Fibroblast of lung (primary cell): ENCODE data around the gene ZBTB49.

ENCODE experiments used
- EZH2 ChIP-seq: IDR thresholded peaks from 2 replicates; pipeline ENCODE4 v1.5.1; 2012; ENCODE audit warnings: low read length, control low read depth, mild to moderate bottlenecking; ENCODE audit errors: missing control alignments
- TF ChIP-seq, protein P1 (sequence below), 2 donors: IDR thresholded peaks in 1 of 2; conservative IDR thresholded peaks in 1 of 2; 1 replicate in 1 of 2; 2 replicates in 1 of 2; pipeline ENCODE4 v1.5.1; 2011 to 2012; ENCODE audit warnings: low read length in 2 of 2, control low read depth in 1 of 2, inconsistent platforms in 1 of 2, low read depth in 1 of 2, mild to moderate bottlenecking in 1 of 2

DNA sequence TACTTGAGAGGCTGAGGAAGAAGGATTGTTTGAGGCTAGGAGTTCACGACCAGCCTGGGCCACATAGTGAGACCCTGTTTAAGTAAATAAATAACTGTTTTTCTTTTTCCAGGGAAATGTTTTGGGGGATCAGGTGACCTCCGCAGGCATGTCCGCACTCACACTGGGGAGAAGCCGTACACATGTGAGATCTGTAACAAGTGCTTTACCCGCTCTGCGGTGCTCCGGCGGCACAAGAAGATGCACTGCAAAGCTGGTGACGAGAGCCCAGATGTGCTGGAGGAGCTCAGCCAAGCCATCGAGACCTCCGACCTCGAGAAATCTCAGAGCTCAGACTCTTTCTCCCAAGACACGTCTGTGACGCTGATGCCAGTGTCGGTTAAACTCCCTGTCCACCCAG lies 30.5 kb downstream of the ZBTB49 start:
- TF ChIP-seq, protein P1, sequence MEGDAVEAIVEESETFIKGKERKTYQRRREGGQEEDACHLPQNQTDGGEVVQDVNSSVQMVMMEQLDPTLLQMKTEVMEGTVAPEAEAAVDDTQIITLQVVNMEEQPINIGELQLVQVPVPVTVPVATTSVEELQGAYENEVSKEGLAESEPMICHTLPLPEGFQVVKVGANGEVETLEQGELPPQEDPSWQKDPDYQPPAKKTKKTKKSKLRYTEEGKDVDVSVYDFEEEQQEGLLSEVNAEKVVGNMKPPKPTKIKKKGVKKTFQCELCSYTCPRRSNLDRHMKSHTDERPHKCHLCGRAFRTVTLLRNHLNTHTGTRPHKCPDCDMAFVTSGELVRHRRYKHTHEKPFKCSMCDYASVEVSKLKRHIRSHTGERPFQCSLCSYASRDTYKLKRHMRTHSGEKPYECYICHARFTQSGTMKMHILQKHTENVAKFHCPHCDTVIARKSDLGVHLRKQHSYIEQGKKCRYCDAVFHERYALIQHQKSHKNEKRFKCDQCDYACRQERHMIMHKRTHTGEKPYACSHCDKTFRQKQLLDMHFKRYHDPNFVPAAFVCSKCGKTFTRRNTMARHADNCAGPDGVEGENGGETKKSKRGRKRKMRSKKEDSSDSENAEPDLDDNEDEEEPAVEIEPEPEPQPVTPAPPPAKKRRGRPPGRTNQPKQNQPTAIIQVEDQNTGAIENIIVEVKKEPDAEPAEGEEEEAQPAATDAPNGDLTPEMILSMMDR (conservative IDR thresholded peaks at IDR 0.05 in 1 of 2, IDR thresholded peaks at IDR 0.05 in 1 of 2; ENCODE audit: low read depth in 1 of 2, low read length in 2 of 2): no peak
- no peak for TF ChIP-seq EZH2
